ENCODE measurements around the gene HOXA10.

The HOXA10 gene

DNA sequence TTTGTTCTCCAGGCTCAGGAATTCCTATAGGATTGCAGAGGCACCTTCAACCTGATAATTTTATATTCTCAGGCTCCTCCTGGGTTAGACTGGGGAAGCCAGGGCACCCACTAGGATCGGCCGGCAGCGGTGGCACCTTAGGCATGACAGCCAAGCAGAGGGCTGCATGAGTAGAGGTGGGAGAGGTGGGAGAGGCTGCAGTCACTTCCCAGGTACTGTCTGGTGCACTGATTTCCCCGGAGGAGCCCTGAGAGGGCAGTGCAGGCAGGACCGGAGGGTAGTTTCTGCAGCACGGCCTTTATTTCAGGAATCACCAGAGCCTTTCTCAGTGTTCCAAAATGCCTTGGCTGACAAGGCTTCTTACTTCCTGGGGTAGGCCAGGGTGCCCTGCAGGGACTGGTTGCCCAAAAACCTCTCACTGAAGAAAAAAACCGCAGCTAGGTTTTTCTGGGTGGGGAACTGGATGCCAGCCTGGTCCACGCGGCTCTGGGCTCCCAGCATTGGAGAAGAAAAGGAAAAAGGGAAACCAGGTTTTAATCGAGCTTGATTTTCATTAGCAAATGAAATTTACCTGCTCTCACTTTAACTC lies 29.3 kb upstream of the HOXA10 start:
- no peak for DNase-seq

DNA sequence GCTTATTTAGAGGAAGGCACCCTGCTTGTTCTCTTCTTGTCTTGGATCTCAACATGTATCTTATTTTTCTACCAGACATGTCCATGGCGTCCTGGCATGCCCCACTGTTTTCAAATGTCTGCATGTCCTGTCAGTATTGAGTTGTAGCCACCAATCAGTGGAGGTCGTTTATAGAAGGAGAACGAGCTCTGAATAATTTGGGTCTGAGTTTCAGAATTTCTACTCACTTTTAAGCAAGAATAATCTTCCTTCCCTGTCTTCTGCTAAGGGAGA lies 28.7 kb upstream of the HOXA10 start:
- DNase-seq: no peak

DNA sequence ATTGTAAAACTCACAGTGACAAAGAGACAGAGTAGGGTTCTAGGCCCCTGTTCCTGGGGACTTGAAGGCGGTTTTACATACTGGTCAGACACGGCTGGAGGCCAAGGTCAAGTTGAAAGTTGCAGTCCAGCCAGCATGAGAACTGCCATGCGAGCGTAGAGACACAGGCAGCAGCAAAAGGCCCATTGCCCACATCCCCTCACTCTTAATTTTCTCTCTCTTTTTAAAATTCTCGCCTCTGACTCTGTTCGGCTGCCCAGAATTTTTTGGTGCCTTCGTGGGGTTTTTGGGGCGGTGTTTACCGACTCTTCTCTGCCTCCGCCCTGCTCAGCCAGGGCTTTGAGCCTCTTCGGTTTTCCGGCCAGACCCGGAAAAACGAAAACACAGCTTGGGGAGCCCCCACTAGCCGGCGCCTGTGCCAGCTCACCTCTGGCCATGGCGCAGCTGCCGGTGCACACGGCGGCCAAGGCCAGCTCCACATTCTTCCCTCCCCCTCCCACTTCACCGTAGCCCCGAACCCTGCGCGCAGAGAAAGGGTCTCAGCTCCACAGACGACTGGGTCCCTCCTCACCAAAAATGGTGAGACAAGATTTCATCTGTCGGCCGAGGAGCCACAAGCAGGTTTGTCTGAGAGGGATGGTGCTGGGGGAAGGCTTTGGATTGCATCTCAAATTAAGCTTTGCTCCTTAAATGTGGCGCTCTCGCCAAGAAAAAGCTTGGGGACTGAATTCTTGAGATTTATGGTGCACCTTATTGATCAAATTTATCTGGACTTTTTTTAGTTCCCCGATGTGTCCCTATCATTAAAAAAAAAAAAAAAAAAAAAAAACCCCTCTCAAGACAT lies 28.1 kb upstream of the HOXA10 start:
- no peak for DNase-seq

DNA sequence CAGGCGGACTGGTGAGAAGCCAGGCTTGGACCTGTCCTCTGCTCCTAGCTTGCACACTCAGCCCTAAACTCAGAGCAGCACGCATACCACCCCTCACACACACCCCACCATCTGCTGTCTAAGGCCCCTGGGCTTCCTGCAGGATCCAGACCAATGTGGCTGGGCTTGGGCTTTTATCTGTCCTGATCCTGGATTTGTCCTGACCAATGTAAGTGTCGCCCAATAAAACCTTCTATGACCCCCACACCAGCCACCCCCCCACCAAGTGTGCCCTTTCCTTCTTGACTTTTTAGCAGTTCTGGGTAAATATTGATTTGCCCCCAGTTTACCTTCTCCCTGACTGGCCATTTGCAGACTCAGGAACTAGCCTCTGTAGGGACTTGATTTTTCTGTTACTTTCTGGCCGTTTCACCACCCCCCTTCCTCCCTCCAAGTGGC lies 27.5 kb upstream of the HOXA10 start:
- no peak for DNase-seq

DNA sequence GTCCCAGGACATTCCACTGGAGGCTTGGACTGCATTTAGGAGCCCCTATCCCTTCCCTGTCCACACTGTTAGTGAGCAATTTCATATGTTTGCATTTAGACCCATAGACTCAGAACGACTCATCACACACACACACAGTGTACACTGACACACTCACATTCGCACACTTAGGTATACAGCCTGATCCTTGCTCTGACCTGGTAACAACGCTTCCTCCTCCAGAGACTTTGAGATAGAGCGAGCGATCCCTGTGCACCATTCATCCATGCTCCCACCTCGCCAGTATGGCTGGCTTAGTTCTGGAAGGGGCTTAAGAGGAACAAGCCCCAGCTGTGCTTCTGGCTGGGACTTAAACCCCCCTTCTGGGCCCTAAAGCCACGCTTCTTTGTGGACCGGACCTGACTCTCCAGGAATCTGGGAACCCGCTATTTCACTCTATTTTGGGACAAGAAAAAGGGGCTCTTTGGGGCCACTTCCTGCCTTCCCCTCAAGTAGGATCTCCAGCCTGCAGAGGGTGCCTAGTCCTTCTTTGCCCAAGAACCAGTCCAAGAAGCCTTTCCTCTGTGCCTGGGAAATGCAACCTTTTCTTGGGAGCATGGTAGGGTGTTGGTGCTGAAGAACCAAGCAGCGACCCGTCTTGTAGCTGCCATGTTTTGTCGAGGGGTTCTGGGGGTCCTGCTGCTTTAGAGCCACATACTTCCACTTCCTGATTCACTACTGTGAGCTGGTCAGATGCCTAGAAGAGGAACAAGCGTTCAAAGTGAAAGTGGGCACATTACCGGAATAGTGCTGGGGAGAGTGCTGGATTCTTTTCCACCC lies 26.9 kb upstream of the HOXA10 start:
- peak; percentile 5 for DNase-seq

DNA sequence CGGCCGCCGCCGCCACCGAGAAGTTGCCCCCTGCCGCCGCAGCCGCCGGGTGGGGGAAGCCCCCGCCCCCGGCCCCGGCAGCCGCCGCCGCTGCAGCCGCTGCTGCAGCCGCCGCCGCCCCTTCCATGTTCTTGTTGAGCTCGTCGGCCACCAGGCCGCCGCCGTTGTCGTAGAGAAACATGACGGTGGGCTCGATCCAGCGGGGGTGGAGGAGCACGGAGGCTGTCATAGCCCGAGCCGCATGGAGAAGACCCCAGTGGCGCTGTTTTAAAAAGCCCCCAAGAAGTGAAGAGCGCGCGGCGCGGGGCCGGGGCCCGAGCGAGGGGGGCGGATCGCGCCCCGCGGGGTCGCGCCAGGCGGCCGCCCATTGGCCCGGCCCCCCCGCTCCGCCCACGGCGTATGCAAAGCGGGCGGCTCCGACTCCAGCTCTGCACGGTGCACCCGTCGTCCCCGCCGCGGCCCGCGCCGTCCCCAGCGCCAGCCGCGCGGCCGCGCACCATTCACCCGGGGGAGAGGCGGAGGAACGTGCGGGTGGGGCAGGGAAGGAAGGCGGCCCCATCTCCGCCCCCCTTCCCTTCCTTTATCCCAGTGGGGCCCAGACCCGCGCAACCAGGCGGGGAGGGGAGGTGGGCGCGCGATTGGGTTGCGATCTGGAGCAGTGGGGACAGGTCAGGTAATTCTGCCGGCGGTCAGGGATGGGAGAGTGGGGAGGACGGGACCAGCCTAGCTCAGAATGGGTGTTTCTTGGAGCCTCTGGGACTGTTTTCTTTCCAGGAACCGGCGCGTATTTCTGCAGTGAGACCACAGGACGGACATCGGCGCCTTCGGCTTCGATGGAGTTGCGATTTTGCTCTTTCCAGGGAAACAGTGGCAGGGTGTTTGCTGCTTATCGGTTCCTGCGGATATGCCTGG lies 26.0 kb upstream of the HOXA10 start, which contains the start of gene HOXA13:
TSS of gene HOXA13 (minus strand) at position 243 of the 912 bp plus-strand sequence. CDS start at position 229, 14 bp downstream.
- DNase-seq: no peak

DNA sequence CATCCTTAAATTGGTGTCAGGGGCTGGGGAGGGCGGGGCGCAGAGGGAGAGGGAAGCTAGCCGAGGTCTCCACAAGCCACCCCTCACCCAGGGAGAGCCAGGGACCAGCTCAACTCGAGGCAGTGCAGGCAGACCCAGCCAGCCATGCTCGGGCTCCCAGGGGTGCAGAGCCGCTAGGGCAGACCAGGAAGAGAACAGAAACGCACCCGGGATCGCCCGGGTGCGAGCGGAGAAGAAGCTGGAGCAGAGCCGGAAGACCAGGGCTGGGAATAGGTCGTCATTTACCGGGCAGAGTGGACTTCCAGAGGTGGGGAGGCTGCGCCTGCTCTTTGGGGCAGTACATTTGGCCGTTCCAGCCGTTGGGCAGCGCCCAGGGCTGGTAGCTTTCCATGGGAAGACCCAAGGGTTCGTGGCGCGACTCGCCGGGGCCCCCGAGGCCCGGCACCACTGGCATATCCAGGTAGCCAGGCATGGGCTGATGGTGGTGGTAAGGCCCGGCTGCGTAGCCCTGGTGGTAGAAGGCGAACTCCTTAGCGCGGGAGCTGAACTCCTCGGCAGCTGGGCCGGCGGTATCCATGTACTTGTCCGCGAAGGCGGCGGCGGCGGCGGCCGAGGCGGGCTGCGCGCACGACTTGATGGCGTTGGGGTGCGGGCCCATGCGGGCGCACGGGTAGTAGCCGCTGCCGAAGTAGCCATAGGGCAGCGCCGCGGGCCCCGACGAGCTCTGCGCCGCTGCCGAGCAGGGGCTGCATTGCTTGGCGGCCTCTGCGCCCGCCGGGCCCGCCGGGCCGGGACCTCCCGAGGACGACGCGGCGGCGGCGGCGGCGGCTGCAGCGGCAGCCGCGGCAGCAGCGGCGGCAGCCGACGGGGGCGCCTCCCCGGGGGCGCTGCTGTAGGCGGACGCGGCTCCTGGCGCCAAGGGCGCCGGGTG lies 25.0 kb upstream of the HOXA10 start:
- DNase-seq: no peak

DNA sequence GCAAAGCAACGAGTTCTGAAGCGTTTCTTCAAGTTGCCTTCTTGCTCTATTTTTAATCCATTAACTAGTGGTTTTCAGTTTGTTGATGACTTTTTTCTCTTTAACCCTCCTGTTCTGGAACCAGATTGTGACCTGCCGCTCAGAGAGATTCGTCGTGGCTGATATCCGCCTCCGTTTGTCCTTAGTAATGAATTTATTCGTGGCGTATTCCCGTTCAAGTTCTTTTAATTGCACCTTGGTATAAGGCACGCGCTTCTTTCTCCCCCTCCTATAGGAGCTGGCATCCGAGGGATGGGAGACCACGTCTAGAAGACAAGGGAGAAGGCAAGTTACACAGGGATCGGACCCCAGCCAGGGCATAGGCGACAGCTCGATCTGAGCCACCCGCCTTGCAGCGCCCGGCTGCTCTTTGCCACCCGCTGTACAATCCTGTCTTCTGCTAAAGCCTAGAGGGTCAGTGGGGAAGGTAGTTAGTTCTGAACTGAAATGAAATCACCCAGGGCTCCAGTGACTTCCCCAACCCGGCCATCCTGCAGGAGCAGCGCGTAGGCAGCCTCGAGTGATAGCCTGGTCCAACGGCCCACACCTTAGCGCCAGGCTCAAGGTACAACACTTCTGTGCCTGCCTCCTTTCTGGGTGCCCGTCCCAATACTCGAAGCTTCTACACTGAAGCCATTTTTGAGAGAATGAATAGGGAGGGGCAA lies 24.2 kb upstream of the HOXA10 start:
- DNase-seq: no peak

DNA sequence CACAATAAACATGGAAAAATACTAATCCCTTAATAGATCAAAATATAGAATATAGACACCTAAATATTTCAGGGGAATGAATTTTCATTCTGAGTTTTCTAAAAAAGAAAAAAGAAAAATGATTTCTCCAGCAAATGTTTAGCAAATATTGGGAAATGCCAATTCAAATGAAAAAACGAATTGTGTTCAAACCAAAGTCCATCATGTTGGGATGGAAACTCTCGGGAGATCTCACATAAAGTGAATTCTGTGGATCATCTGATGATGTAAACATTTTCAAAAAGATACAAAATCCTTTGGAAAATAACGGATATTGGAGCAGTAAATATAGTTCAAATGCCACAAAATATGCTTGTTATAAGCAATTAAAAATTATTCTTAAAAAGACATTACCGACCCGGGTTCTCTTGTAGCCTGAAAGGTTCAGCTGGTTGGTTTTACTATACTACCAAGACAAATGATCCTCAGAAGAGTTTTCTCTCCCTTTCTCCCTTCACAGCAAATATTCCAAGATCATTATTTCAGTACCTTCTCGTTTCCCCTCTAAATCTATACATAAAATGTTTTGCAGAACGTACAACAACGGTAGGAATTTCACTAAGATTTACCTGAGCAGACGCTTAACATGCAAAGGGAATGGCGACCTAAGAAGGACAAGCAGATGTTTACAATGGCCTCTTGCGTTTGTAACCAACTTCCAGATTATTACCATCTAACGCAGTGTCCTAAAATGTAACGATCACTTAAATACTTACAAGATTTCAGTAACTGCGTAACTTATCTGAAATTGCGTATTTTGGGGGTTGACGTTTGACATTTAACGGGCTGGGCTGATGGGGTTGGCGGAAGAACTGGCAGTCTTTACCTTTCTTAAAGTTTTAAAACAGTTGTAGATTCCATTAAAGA lies 23.3 kb upstream of the HOXA10 start:
- no peak for DNase-seq

DNA sequence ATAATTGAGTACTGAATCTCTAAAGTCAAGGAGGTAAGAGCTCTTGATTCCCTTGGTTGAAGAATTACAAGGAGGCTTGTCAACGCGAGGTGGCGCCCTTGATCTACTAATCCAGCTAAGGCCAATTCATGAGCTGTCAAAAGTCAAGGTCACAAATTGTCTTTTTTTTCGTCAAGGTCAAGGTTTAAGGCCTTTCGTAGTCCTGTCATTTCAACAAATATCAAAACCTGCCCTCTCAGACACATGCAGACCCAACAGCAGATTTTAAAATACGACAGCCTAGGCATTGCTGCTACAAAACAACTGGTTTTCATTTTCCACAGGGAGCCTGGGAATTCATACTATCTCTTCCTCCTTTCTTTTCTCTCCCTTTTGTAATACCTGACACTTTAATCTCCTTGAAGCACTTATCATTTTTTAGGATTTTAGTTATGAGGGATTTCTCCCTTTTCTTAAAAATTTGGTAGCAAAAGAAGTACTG lies 22.2 kb upstream of the HOXA10 start:
- peak; percentile 4 for DNase-seq

DNA sequence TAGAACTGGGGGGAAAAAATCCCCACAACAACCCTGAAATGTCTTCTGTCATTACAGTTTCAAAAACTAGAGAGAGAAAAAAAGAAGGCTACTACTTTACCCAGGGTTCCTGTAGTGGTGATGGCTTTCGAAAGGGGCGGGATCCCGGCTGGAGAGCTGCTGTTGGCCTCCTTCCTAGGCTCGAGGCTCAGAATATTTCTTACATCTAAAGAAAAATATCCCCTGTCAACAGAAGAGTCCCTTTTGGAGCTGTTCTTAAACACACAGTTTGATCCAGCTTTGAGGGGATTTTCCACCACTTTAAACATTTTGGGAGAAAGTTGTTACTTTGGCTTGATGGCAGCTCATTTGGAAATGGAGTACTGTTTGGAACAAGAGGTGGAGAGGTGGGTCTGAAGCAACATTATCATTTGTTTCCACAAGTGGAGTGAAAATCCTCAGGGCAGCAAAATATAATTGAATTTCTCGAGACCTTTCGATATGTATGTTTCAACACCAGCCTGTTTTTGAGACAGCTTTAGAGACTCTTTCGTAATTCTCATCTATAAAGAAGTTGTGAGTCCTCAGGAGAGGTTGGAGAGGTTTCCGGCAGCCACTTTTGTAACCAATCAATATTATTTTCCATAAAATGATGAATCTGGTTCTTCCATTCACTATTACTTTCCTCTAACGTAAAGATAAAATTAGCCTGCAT lies 20.7 kb upstream of the HOXA10 start:
- DNase-seq: no peak

DNA sequence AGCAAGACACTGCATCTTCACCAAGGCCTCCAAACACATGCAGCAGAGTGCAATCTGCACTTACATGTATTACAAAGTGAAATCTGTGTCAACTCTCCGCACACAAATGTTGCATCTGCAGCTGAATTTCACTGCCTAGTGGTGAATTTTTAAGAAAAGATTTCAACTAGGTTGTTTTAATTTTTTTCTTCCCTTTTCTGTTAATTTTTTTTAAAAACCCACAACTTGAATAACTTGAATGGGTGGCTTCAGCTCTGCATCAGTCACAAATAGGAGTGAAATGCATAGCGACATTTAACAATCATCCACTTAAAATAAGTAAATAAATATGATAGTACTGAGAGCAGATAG lies 19.9 kb upstream of the HOXA10 start:
- no peak for DNase-seq

DNA sequence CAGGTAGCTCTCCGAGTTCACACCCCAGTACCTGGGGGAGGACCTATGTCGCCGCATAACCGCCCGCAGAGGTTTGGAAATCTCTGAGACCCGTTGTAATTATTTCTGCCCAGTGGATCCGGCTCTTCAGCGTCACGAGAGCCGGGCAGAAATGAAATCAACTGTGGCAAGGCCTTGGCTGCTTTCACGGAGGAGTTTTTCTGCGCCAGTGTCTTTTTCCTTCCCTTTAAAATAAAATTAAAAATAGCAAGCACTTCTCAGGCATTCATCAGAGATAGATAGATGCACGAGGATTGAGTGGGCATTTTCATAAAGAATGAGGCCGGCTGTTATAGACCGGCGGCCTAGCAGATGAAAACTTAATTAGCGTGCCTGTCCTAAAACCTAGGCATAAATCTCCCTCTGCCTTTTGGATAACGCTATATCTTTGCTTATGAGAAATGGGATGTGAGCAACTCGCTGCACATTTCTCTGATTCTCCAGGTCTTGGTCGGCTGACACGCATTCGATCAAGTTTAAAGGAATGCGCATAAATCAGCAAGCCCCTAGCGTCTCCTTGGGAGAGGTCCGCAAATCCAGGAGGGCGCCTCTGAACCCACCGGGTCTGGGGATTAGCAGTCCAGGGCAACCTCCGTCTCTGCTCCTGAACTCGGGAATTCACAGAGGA lies 19.3 kb upstream of the HOXA10 start:
- no peak for DNase-seq

DNA sequence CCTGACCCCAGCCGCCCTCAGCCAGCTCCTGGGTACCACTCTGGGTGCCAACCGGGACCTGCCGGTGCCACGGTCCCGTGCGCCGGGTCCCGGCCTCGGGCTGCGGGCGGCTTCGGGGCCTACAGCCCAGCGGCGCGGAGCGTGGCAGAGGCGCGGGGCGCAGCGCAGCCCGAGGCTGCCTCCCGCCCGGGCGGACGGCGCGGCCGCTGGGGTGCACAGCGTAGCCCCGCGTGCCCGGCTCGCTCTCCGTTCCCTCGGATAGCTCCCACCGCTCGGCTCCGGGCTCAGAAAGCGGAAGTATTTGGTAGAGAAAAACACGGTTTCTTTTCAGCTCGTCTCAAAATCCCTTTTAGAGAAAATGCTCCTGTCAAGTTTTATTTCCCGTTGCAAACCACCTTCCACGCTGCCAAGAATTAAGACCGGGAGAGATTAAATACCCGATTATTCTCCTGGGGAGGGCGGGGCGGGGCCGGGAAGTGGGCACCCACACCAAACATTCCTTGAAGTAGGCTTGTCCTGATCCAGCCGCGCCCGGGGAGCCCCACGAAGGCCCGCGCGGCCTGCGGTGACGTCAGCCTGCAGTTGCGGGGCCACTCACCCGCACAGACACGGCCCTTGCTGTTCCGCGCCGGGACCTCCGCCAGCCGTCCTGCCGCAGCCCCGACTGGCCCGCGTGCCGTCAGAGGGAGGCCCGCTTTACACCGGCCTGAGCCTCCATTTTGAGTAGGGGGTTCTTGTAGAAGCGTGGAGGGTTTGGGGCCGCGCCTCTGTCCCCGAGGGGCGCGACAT lies 18.6 kb upstream of the HOXA10 start:
- DNase-seq: no peak

DNA sequence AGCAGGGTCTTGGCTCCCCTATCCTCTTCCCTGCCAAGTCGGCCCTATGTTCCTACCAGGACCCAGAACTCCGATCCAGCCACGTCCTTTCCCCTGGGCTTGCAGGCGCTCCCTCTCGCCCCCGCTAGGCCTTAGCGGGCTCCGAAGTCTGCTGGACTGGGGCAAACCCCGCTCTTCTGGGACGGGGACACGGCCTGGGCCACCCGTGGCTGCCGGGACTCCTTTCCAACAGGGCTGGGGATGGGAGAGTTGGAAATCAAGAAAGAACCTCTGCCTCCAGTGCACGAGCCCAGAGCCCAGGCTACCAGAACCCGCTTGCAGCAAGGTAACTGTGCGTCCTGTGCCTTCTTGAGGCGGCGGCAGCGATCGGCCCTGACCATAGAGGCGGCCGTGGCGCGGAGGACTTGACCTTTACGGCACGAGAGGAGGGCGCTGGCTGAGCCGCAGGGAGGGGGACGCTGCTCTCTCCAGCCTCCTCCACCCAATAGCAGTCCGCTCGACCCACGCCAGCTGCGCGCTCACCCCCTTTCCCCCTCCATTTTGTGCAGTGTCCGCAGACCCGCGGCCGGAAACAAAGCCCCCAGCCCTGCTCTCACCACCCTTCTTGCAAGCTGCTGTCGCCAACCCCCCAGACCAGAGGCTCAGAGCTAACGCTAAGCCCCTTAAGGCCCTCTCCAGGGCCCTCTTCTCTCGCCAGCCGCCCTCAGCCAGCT lies 17.9 kb upstream of the HOXA10 start:
- no peak for DNase-seq

DNA sequence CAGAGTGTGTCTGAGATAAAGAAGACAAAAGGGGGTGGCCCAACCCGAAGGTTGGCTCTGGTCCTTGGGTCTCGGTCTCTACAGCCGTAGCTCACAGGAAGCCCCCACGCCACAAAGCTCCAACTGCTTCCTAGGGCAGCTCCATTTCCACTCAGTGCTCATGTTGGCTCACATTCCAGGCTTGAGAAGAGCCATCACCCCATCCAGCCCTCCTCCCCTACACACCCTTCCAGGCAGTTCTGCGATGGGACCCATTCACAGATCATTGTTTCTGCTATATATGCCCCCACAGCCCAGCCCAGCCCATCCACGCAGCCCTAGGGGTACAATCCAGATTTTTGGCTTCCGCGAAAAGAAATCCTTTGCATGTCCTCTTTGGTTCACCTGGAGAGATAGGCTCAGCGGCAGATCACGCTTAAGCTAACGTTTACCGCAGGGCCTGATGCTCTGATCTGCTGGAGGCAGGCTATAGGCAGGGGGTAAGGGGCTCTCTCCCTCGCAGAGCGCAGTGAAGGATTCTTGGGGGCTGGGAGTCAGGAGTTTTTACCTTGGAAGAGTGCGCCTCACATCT lies 17.1 kb upstream of the HOXA10 start:
- DNase-seq: no peak
